PC-9 (cell line): ENCODE data around the gene PRKX.
"Not testable (repeated sequence)": the region's sequence is repeated elsewhere in the genome, so short reads cannot be mapped to it uniquely, and the experiment has no call there.

Source experiments
- CTCF ChIP-seq: fragments of 200-600 bp; sonication (generic); conservative IDR thresholded peaks from 2 replicates; pipeline ENCODE4 v1.6.1; 2017; ENCODE audit warnings: mixed run types, antibody characterized with exemption, mild to moderate bottlenecking, moderate library complexity
- EZH2 ChIP-seq: fragments of 200-600 bp; sonication (generic); IDR thresholded peaks from 2 replicates; pipeline ENCODE4 v1.8.0; 2017; ENCODE audit warnings: antibody characterized with exemption, low read depth

DNA sequence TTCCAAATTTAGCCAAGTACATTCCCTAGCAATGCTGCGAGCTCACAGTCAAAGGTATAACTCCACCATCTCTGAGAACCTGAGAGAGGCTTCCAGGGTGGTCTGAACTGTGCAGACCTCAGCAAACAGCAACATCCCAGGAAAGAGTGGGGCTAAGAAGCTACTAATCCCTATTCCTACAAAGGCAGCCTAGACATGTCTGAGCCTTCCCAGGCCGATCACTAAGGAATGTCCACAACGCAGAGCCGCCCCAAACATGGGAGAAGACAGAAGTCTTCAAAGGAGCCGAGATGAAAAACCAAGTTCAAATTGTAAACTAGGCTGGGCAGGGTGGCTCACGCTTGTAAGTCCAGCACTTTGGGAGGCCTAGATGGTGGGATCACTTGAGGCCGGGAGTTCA lies 30.2 kb downstream of the PRKX start:
- TF ChIP-seq CTCF, EZH2: not testable (repeated sequence)
